Fibroblast of skin of right biceps (primary cell): ENCODE results near the gene MEG3.
"Not testable (repeated sequence)": the region's sequence is repeated elsewhere in the genome, so short reads cannot be mapped to it uniquely, and the experiment has no call there.

Source experiments
- DNase-seq: peaks from one replicate; pipeline ENCODE4 v3.0.0-alpha.2; 2013

The MEG3 gene

GRCh38 chr14:100816950-100817901, 8.7 kb upstream of the MEG3 start:
- no peak for DNase-seq

- no peak for DNase-seq
Observed at GRCh38 chr14:100818221-100818699, 7.7 kb upstream of the MEG3 start.

GRCh38 chr14:100818923-100819322, 7.0 kb upstream of the MEG3 start:
- DNase-seq = not testable (repeated sequence)

- DNase-seq = no peak
Observed at GRCh38 chr14:100819453-100819828, 6.5 kb upstream of the MEG3 start.

GRCh38 chr14:100819829-100820475, 6.0 kb upstream of the MEG3 start:
- no peak for DNase-seq

GRCh38 chr14:100820957-100821356, 5.0 kb upstream of the MEG3 start:
- DNase-seq = no peak

GRCh38 chr14:100822013-100822412, 3.9 kb upstream of the MEG3 start:
- DNase-seq = no peak

GRCh38 chr14:100822532-100823296, 3.2 kb upstream of the MEG3 start:
- DNase-seq = peak; percentile 51

GRCh38 chr14:100823413-100824080, 2.4 kb upstream of the MEG3 start:
- peak; percentile 40 for DNase-seq

GRCh38 chr14:100824091-100824551, 1.8 kb upstream of the MEG3 start:
- peak; percentile 66 for DNase-seq

- no peak for DNase-seq
Observed at GRCh38 chr14:100824901-100825712, 811 bp upstream of the MEG3 start.

GRCh38 chr14:100826391-100827100, 628 bp downstream of the MEG3 start:
- peak; percentile 31 for DNase-seq

GRCh38 chr14:100827101-100828021, 1.4 kb downstream of the MEG3 start:
- DNase-seq = peak; percentile 55

- DNase-seq = peak; percentile 77
Observed at GRCh38 chr14:100828031-100828769, 2.3 kb downstream of the MEG3 start.

GRCh38 chr14:100830681-100831080, 4.8 kb downstream of the MEG3 start:
- no peak for DNase-seq

GRCh38 chr14:100832311-100832960, 6.5 kb downstream of the MEG3 start:
- DNase-seq = no peak

GRCh38 chr14:100834082-100834793, 8.3 kb downstream of the MEG3 start:
- no peak for DNase-seq
